A549 (cell line): ENCODE results near the gene CNTN2. TPM values are rescaled to one million over a fixed set of nuclear protein-coding genes. Genes with fewer than 3 reads are reported as not detected.

ENCODE experiments used
- ATAC-seq, 2 experiments: fragments of 200-7000 bp in 1 of 2; fragments of >200 bp in 1 of 2; cut with Nextera tagmentation in 1 of 2; cut with Tn5 transposase in 1 of 2; 3 replicates each; pipeline versions ENCODE4 v1.8.0 to v1.9.1; 2018 to 2020; ENCODE audit warnings: mild to moderate bottlenecking in 1 of 2, moderate library complexity in 1 of 2
- CTCF ChIA-PET: fragments of 300-600 bp; sonication (Branson Sonifier 250); formaldehyde crosslinking; extraction: SDS; loops from one replicate; lab custom pipeline; 2021; ENCODE audit warnings: antibody characterized with exemption, inconsistent platforms; lab: Yijun Ruan, JAX
- POLR2A ChIA-PET: fragments of 350-600 bp; formaldehyde crosslinking; extraction: SDS; loops from one replicate; lab custom pipeline; 2021; ENCODE audit warnings: antibody characterized with exemption, inconsistent platforms; lab: Yijun Ruan, JAX
- DNase-seq, 2 experiments: peaks; one replicate each; pipeline versions ENCODE4 v3.0.0 to v3.0.0-alpha.2; 2011 to 2016; ENCODE audit warnings: low read depth in 1 of 2, low spot score in 1 of 2
- FAIRE-seq: peaks from 2 replicates; lab custom pipeline; 2011; peaks lifted over from hg19 to GRCh38; lab: Jason Lieb, UNC
- H3K27ac ChIP-seq, 2 experiments: fragments of >200 bp; sonication (Bioruptor Twin); formaldehyde crosslinking; 3 replicates each; pipeline ENCODE4 v1.5.1; 2016 to 2017
- H3K4me1 ChIP-seq: fragments of >200 bp; sonication (Bioruptor Twin); formaldehyde crosslinking; 3 replicates; pipeline ENCODE4 v1.6.1; 2016
- H3K4me2 ChIP-seq: fragments of >200 bp; sonication (Bioruptor Twin); formaldehyde crosslinking; 3 replicates; pipeline ENCODE4 v1.6.1; 2016
- H3K4me3 ChIP-seq: fragments of >200 bp; sonication (Bioruptor Twin); formaldehyde crosslinking; 3 replicates; pipeline ENCODE4 v1.5.1; 2016
- H3K9me3 ChIP-seq: fragments of >200 bp; sonication (Bioruptor Twin); formaldehyde crosslinking; 3 replicates; pipeline ENCODE4 v1.6.1; 2016
- CBX8 ChIP-seq: fragments of 200-600 bp; sonication (generic); IDR thresholded peaks from 2 replicates; pipeline ENCODE4 v1.6.1; 2016
- CEBPB ChIP-seq, 2 experiments: fragments of >200 bp in 1 of 2; sonication (Bioruptor Twin) in 1 of 2; formaldehyde crosslinking in 1 of 2; IDR thresholded peaks; 2 replicates each; pipeline ENCODE4 v1.6.1; 2012 to 2016
- CHD4 ChIP-seq: fragments of 200-600 bp; sonication (generic); IDR thresholded peaks from 2 replicates; pipeline ENCODE4 v1.6.1; 2016; ENCODE audit warnings: antibody characterized with exemption, mild to moderate bottlenecking, borderline replicate concordance
- ESRRA ChIP-seq: fragments of 150-350 bp; IDR thresholded peaks from 2 replicates; pipeline ENCODE4 v1.6.1; 2014; ENCODE audit warnings: mild to moderate bottlenecking, low read length, borderline replicate concordance
- FOSB ChIP-seq: fragments of 250-450 bp; sonication (Bioruptor Pico); IDR thresholded peaks from 2 replicates; pipeline ENCODE4 v1.5.0; 2020; ENCODE audit warnings: mild to moderate bottlenecking, moderate library complexity
- FOSL2 ChIP-seq, 2 experiments: fragments of 450-650 bp in 1 of 2; fragments of >200 bp in 1 of 2; sonication (Bioruptor Twin) in 1 of 2; formaldehyde crosslinking; IDR thresholded peaks; 2 replicates each; pipeline versions ENCODE4 v1.5.0 to v1.6.1; 2016 to 2020; ENCODE audit warnings: mild to moderate bottlenecking in 1 of 2, moderate library complexity in 1 of 2
- GATA3 ChIP-seq: IDR thresholded peaks from 2 replicates; pipeline ENCODE4 v1.6.1; 2012; ENCODE audit warnings: borderline replicate concordance
- HOXB13 ChIP-seq: fragments of 250-450 bp; sonication (Bioruptor Pico); IDR thresholded peaks from 2 replicates; pipeline ENCODE4 v1.5.0; 2020; ENCODE audit warnings: low read depth, mild to moderate bottlenecking, moderate library complexity
- HOXB5 ChIP-seq: fragments of 250-450 bp; sonication (Bioruptor Pico); IDR thresholded peaks from 2 replicates; pipeline ENCODE4 v1.5.0; 2020; ENCODE audit warnings: mild to moderate bottlenecking, moderate library complexity
- JUN ChIP-seq, 2 experiments: fragments of >200 bp; sonication (Bioruptor Twin); formaldehyde crosslinking; IDR thresholded peaks; 2 replicates in 1 of 2; 3 replicates in 1 of 2; pipeline ENCODE4 v1.6.1; 2016 to 2017
- JUNB ChIP-seq: fragments of >200 bp; sonication (Bioruptor Twin); formaldehyde crosslinking; IDR thresholded peaks from 2 replicates; pipeline ENCODE4 v1.6.1; 2016
- MAZ ChIP-seq: fragments of 150-350 bp; IDR thresholded peaks from 2 replicates; pipeline ENCODE4 v1.6.1; 2014; ENCODE audit warnings: antibody characterized with exemption, low read depth, low read length, borderline replicate concordance
- MYC ChIP-seq: IDR thresholded peaks from 2 replicates; pipeline ENCODE4 v1.6.1; 2012; ENCODE audit warnings: mild to moderate bottlenecking, inconsistent platforms, low read length, improper control_type of control experiment, borderline replicate concordance
- POLR2AphosphoS2 ChIP-seq: conservative IDR thresholded peaks from 2 replicates; pipeline ENCODE4 v1.6.1; 2012; ENCODE audit warnings: low read length, improper control_type of control experiment, inconsistent platforms
- RNF2 ChIP-seq: fragments of 200-600 bp; sonication (generic); IDR thresholded peaks from 2 replicates; pipeline ENCODE4 v1.6.1; 2016; ENCODE audit warnings: low read depth, mild to moderate bottlenecking, antibody characterized with exemption, moderate library complexity, borderline replicate concordance
- ZNF302 ChIP-seq: fragments of 250-450 bp; sonication (Bioruptor Pico); IDR thresholded peaks from 2 replicates; pipeline ENCODE4 v1.9.0; 2021; ENCODE audit warnings: inconsistent platforms, mild to moderate bottlenecking, moderate library complexity
- WGBS: methylation state at CpG from one replicate; pipeline ENCODE4 v1.1.6; 2017; ENCODE audit errors: missing lambda C conversion rate; 5-methylcytosine and 5-hydroxymethylcytosine counted together
- polyA plus RNA-seq, 4 experiments: library from polyadenylated mRNA; depleted of rRNA in 3 of 4; stranded (reverse); fragments of >200 nt; fragmentation: RNase III in 1 of 4; extraction: RNeasy Plus Mini Kit Qiagen cat#74134 plus additional on column Dnase treatment in 1 of 4; gene quantifications; 2 replicates in 3 of 4; 3 replicates in 1 of 4; pipeline ENCODE4 v1.2.3, GENCODE V29; 2011 to 2017
- TF ChIP-seq, protein P1 (sequence below): fragments of >200 bp; sonication (Bioruptor Twin); formaldehyde crosslinking; IDR thresholded peaks from 3 replicates; pipeline ENCODE4 v1.6.1; 2016
- TF ChIP-seq, protein P2 (sequence below): IDR thresholded peaks from 2 replicates; pipeline ENCODE4 v1.6.1; 2012
- TF ChIP-seq, protein P3 (sequence below): fragments of 250-450 bp; sonication (Bioruptor Pico); IDR thresholded peaks from 2 replicates; pipeline ENCODE4 v1.5.0; 2020; ENCODE audit warnings: low read depth, mild to moderate bottlenecking, moderate library complexity
- TF ChIP-seq, protein P4 (sequence below): fragments of 200-600 bp; sonication (generic); IDR thresholded peaks from 2 replicates; pipeline ENCODE4 v1.6.1; 2016; ENCODE audit warnings: antibody characterized with exemption, mild to moderate bottlenecking, moderate library complexity

CNTN2 gene
- polyA plus RNA-seq, 2 of the 4 experiments (the other 2 are of a cell fraction): not detected

DNA sequence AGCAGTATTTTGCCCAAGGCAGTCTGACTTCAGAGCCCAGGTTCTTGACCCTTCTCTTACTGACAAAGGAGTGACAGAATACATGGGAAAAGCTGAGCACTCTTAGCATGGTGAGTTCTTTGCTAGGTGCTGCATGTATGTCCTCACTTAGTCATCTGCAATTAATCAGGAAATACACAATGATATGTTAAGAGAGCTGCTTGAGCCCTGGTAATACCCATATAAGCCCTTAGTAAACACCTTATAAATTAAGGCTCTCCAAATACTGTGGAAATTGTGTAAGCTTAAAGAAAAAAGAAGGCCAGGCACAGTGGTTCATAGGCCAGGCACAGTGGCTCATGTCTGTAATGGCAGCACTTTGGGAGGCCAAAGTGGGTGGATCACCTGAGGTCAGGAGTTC, 55.2 kb downstream of the CNTN2 start:
- FAIRE-seq: no peak
- TF ChIP-seq JUN (IDR thresholded peaks at IDR 0.05) (no peak), FOSB (CRISPR knock-in tag) (no peak), MAZ (no peak), ESRRA (no peak), JUNB (no peak), POLR2AphosphoS2 (no peak), HOXB5 (CRISPR knock-in tag) (no peak), CBX8 (no peak), RNF2 (no peak), FOSL2 (IDR thresholded peaks at IDR 0.05) (no peak), FOSL2 (CRISPR knock-in tag; IDR thresholded peaks at IDR 0.05) (no peak), HOXB13 (CRISPR knock-in tag) (no peak), GATA3 (no peak), CHD4 (no peak), MYC (no peak)
- TF ChIP-seq, protein P1, sequence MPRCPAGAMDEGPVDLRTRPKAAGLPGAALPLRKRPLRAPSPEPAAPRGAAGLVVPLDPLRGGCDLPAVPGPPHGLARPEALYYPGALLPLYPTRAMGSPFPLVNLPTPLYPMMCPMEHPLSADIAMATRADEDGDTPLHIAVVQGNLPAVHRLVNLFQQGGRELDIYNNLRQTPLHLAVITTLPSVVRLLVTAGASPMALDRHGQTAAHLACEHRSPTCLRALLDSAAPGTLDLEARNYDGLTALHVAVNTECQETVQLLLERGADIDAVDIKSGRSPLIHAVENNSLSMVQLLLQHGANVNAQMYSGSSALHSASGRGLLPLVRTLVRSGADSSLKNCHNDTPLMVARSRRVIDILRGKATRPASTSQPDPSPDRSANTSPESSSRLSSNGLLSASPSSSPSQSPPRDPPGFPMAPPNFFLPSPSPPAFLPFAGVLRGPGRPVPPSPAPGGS: no peak
- TF ChIP-seq, protein P2, sequence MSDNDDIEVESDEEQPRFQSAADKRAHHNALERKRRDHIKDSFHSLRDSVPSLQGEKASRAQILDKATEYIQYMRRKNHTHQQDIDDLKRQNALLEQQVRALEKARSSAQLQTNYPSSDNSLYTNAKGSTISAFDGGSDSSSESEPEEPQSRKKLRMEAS: no peak
- TF ChIP-seq, protein P3, sequence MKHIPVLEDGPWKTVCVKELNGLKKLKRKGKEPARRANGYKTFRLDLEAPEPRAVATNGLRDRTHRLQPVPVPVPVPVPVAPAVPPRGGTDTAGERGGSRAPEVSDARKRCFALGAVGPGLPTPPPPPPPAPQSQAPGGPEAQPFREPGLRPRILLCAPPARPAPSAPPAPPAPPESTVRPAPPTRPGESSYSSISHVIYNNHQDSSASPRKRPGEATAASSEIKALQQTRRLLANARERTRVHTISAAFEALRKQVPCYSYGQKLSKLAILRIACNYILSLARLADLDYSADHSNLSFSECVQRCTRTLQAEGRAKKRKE: no peak
- TF ChIP-seq, protein P4, sequence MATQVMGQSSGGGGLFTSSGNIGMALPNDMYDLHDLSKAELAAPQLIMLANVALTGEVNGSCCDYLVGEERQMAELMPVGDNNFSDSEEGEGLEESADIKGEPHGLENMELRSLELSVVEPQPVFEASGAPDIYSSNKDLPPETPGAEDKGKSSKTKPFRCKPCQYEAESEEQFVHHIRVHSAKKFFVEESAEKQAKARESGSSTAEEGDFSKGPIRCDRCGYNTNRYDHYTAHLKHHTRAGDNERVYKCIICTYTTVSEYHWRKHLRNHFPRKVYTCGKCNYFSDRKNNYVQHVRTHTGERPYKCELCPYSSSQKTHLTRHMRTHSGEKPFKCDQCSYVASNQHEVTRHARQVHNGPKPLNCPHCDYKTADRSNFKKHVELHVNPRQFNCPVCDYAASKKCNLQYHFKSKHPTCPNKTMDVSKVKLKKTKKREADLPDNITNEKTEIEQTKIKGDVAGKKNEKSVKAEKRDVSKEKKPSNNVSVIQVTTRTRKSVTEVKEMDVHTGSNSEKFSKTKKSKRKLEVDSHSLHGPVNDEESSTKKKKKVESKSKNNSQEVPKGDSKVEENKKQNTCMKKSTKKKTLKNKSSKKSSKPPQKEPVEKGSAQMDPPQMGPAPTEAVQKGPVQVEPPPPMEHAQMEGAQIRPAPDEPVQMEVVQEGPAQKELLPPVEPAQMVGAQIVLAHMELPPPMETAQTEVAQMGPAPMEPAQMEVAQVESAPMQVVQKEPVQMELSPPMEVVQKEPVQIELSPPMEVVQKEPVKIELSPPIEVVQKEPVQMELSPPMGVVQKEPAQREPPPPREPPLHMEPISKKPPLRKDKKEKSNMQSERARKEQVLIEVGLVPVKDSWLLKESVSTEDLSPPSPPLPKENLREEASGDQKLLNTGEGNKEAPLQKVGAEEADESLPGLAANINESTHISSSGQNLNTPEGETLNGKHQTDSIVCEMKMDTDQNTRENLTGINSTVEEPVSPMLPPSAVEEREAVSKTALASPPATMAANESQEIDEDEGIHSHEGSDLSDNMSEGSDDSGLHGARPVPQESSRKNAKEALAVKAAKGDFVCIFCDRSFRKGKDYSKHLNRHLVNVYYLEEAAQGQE: no peak
- Histone ChIP-seq H3K27ac (no peak overlapping the region), H3K4me3 (no peak overlapping the region), H3K4me1 (no peaks in the 10 kb centered on the region), H3K4me2 (no peak overlapping the region), H3K9me3 (no peaks in the 10 kb centered on the region)
- DNase-seq: no peak
- no peak for ATAC-seq
- ChIA-PET POLR2A (interaction anchor here (0.6 kb wide), 1 partner anchor 11 kb away, joined by 3 read pairs; no protein-coding TSS in a partner anchor), CTCF (interaction anchor here (1.4 to 4.0 kb wide), 2 partner anchors 23 to 158 kb away, joined by 4 to 13 read pairs; partner anchors contain the start of gene RBBP5)

DNA sequence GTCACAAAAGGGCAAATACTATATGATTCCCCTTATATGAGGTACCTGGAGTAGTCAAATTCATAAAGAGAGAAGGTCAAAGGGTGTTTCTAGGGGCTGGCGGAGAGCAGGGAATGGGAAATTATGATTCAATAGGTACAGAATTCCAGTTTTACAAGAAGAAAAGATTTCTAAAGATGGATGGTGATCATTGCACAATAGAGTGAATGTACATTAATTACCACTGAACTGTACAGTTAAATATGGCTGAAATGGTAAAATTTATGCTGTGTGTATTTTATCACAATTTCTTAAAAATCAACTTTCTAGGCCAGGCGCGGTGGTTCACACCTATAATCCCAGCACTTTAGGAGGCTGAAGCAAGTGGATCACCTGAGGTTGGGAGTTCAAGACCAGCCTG, 59.4 kb downstream of the CNTN2 start:
- DNase-seq (no peak), FAIRE-seq (no peak), ATAC-seq (no peak)
- TF ChIP-seq ZNF302: no peak
- TF ChIP-seq CEBPB (IDR thresholded peaks at IDR 0.05): 0 out of 4 replicates have a peak, but pooled peaks of 1 of the 2 experiments have one; percentile 13
- Histone ChIP-seq H3K4me1 (no peaks in the 10 kb centered on the region), H3K4me3 (no peak overlapping the region), H3K27ac (no peak overlapping the region), H3K9me3 (no peaks in the 10 kb centered on the region), H3K4me2 (no peak overlapping the region)
- 98% methylated on average over 3 of the region's 3 CpGs for WGBS
- CTCF ChIA-PET: interaction anchor here (1.2 kb wide), 1 partner anchor 84 kb away, joined by 3 read pairs; no protein-coding TSS in a partner anchor
- POLR2A ChIA-PET: no interaction called here
